Measurements from ENCODE around the gene CT45A6.
"Not testable (repeated sequence)": the region's sequence is repeated elsewhere in the genome, so short reads cannot be mapped to it uniquely, and the experiment has no call there.

CT45A6 gene, protein sequence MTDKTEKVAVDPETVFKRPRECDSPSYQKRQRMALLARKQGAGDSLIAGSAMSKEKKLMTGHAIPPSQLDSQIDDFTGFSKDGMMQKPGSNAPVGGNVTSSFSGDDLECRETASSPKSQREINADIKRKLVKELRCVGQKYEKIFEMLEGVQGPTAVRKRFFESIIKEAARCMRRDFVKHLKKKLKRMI

DNA sequence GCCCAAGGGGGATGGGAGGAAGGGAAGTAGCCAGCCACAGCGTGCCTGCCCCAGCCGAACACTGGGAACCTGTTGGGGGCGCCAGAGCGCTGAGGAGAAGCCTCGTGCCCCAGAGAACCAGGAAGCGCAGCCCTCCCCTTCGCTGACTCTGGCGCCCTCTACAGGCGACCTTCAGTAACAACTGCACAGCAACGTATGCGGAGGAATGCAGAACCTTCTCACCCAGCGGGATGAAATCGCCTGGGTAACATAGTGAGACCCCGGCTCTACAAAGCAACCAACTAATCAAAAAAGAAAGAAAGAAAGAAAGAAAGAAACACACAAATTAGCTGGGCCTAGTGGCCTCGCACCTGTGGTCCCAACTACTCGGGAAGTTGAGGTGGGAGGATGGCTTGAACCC lies at the start of gene CT45A6:
Gene CT45A6 (minus strand): TSS at position 101 of the 400 bp plus-strand sequence. CDS start 3,794 bp downstream, outside the sequence.
- in situ Hi-C loops (cut with HindIII; ENCODE audit: low sequenced_read_pairs), result not testable (repeated sequence)

DNA sequence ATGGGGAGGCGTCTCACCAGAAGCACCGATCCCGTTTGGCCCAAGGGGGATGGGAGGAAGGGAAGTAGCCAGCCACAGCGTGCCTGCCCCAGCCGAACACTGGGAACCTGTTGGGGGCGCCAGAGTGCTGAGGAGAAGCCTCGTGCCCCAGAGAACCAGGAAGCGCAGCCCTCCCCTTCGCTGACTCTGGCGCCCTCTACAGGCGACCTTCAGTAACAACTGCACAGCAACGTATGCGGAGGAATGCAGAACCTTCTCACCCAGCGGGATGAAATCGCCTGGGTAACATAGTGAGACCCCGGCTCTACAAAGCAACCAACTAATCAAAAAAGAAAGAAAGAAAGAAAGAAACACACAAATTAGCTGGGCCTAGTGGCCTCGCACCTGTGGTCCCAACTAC lies 34.6 kb upstream of the CT45A6 start, which contains the start of gene CT45A7:
Gene CT45A7 (minus strand): TSS at position 101 of the 400 bp plus-strand sequence. CDS start 3,747 bp downstream, outside the sequence.
- in situ Hi-C loops (cut with HindIII; ENCODE audit: low sequenced_read_pairs), result not testable (repeated sequence)

DNA sequence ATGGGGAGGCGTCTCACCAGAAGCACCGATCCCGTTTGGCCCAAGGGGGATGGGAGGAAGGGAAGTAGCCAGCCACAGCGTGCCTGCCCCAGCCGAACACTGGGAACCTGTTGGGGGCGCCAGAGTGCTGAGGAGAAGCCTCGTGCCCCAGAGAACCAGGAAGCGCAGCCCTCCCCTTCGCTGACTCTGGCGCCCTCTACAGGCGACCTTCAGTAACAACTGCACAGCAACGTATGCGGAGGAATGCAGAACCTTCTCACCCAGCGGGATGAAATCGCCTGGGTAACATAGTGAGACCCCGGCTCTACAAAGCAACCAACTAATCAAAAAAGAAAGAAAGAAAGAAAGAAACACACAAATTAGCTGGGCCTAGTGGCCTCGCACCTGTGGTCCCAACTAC lies 17.3 kb upstream of the CT45A6 start, which contains the start of gene CT45A2:
Gene CT45A2 (minus strand): TSS at position 101 of the 400 bp plus-strand sequence. CDS start 3,747 bp downstream, outside the sequence.
- in situ Hi-C loops (cut with HindIII; ENCODE audit: low sequenced_read_pairs), result not testable (repeated sequence)

DNA sequence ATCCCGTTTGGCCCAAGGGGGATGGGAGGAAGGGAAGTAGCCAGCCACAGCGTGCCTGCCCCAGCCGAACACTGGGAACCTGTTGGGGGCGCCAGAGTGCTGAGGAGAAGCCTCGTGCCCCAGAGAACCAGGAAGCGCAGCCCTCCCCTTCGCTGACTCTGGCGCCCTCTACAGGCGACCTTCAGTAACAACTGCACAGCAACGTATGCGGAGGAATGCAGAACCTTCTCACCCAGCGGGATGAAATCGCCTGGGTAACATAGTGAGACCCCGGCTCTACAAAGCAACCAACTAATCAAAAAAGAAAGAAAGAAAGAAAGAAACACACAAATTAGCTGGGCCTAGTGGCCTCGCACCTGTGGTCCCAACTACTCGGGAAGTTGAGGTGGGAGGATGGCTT lies 17.2 kb downstream of the CT45A6 start, which contains the start of gene CT45A5:
Gene CT45A5 (minus strand): TSS at position 101 of the 400 bp plus-strand sequence. CDS start 3,774 bp downstream, outside the sequence.
- in situ Hi-C loops (cut with HindIII; ENCODE audit: low sequenced_read_pairs), result not testable (repeated sequence)

DNA sequence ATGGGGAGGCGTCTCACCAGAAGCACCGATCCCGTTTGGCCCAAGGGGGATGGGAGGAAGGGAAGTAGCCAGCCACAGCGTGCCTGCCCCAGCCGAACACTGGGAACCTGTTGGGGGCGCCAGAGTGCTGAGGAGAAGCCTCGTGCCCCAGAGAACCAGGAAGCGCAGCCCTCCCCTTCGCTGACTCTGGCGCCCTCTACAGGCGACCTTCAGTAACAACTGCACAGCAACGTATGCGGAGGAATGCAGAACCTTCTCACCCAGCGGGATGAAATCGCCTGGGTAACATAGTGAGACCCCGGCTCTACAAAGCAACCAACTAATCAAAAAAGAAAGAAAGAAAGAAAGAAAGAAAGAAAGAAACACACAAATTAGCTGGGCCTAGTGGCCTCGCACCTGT lies 34.5 kb downstream of the CT45A6 start, which contains the start of gene CT45A3:
Gene CT45A3 (minus strand): TSS at position 101 of the 400 bp plus-strand sequence. CDS start 3,747 bp downstream, outside the sequence.
- in situ Hi-C loops (cut with HindIII; ENCODE audit: low sequenced_read_pairs), result not testable (repeated sequence)

DNA sequence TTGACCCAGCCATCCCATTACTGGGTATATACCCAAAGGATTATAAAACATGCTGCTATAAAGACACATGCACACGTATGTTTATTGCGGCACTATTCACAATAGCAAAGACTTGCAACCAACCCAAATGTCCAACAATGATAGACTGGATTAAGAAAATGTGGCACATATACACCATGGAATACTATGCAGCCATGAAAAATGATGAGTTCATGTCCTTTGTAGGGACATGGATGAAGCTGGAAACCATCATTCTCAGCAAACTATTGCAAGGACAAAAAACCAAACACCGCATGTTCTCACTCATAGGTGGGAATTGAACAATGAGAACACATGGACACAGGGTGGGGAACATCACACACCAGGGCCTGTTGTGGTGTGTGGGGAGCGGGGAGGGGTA lies 57.8 kb downstream of the CT45A6 start:
- in situ Hi-C loops (cut with HindIII; ENCODE audit: low sequenced_read_pairs), result not testable (repeated sequence)
